K562 (cell line): ENCODE data around the gene ATP5F1D. TPM values are rescaled to one million over a fixed set of nuclear protein-coding genes. Genes with fewer than 3 reads are reported as not detected.

Experiments used
- ATAC-seq: fragments of 200-7000 bp; cut with Tn5 transposase; 3 replicates; pipeline ENCODE4 v1.9.1; 2020; ENCODE audit warnings: moderate library complexity
- BruUV-seq: library from RNA; stranded (reverse); fragments of 400-500 nt; replicated peaks from 2 replicates; lab custom pipeline; 2021; lab: Mats Ljungman, UMichigan
- CTCF ChIA-PET: fragments of 300-600 bp; formaldehyde crosslinking; extraction: SDS; loops from one replicate; lab custom pipeline; 2021; ENCODE audit warnings: low intra/inter-chr PET ratio; lab: Yijun Ruan, JAX
- POLR2A ChIA-PET: fragments of 300-600, 350-650 bp; sonication (Branson Sonifier 250); formaldehyde crosslinking; extraction: SDS; loops from one replicate; lab custom pipeline; 2021; ENCODE audit warnings: antibody characterized with exemption, inconsistent platforms; lab: Yijun Ruan, JAX
- DNase-seq, 4 experiments: peaks; one replicate each; pipeline versions ENCODE4 v3.0.0 to v3.0.0-alpha.2; 2011 to 2018; ENCODE audit warnings: low spot score in 3 of 4, mixed read lengths in 3 of 4; ENCODE audit errors: extremely low read depth in 1 of 4
- FAIRE-seq: peaks from 2 replicates; lab custom pipeline; 2011; peaks lifted over from hg19 to GRCh38; lab: Jason Lieb, UNC
- H2AFZ ChIP-seq: 2 replicates; pipeline ENCODE4 v1.6.0; 2011; ENCODE audit warnings: low read depth, low read length, control low read depth, inconsistent platforms
- H3K27ac ChIP-seq: fragments of 200-600 bp; 3 replicates; pipeline ENCODE4 v1.8.0; 2011; ENCODE audit warnings: low read depth, mild to moderate bottlenecking, control low read depth, inconsistent platforms, low read length, moderate library complexity, mixed read lengths; ENCODE audit errors: extremely low read depth
- H3K27me3 ChIP-seq, 2 experiments: fragments of 300-600 bp in 1 of 2; 2 replicates in 1 of 2; 3 replicates in 1 of 2; pipeline versions ENCODE4 v1.6.0 to v1.8.0; 2011; ENCODE audit warnings: inconsistent platforms in 2 of 2, low read length in 2 of 2, mild to moderate bottlenecking in 1 of 2, mixed read lengths in 1 of 2, moderate library complexity in 1 of 2; ENCODE audit not compliant: control insufficient read depth in 2 of 2, insufficient read depth in 2 of 2
- H3K36me3 ChIP-seq: fragments of 300-600 bp; 3 replicates; pipeline ENCODE4 v1.8.0; 2011; ENCODE audit warnings: mild to moderate bottlenecking, low read length, inconsistent platforms; ENCODE audit not compliant: control insufficient read depth, insufficient read depth
- H3K4me1 ChIP-seq, 2 experiments: fragments of 200-600 bp in 1 of 2; replicated peaks in 1 of 2; 2 replicates in 1 of 2; 3 replicates in 1 of 2; pipeline versions ENCODE4 v1.5.1 to v1.8.0; 2011; ENCODE audit warnings: inconsistent platforms in 2 of 2, low read length in 2 of 2, mild to moderate bottlenecking in 1 of 2, mixed read lengths in 1 of 2, moderate library complexity in 1 of 2; ENCODE audit not compliant: control insufficient read depth in 2 of 2, insufficient read depth in 2 of 2
- H3K4me2 ChIP-seq: 2 replicates; pipeline ENCODE4 v1.6.1; 2011; ENCODE audit warnings: low read length, control low read depth, inconsistent platforms, mixed read lengths; ENCODE audit not compliant: insufficient read depth
- H3K4me3 ChIP-seq: fragments of 200-600 bp; sonication (generic), shearing (Covaris generic); 2 replicates; pipeline ENCODE4 v1.5.1; 2016; ENCODE audit warnings: control low read depth, inconsistent platforms
- H3K79me2 ChIP-seq: fragments of 200-600 bp; 3 replicates; pipeline ENCODE4 v1.8.0; 2011; ENCODE audit warnings: low read length, inconsistent platforms; ENCODE audit not compliant: control insufficient read depth, insufficient read depth
- H3K9ac ChIP-seq, 2 experiments: 2 replicates each; pipeline versions ENCODE4 v1.6.0 to v1.6.1; 2011; ENCODE audit warnings: low read depth in 2 of 2, low read length in 2 of 2, control low read depth in 1 of 2, inconsistent platforms in 1 of 2, mild to moderate bottlenecking in 1 of 2, mixed read lengths in 1 of 2; ENCODE audit not compliant: insufficient read depth in 1 of 2
- H3K9me1 ChIP-seq: one replicate; pipeline ENCODE4 v1.6.0; 2011; ENCODE audit warnings: inconsistent platforms, mild to moderate bottlenecking, low read length, moderate library complexity; ENCODE audit not compliant: control insufficient read depth, insufficient read depth
- H3K9me3 ChIP-seq: replicated peaks from 2 replicates; pipeline ENCODE4 v1.5.1; 2011; ENCODE audit warnings: low read depth, low read length, inconsistent platforms; ENCODE audit not compliant: control insufficient read depth, insufficient read depth
- H4K20me1 ChIP-seq: replicated peaks from 2 replicates; pipeline ENCODE4 v1.6.1; 2011; ENCODE audit warnings: low read length, inconsistent platforms, mixed read lengths; ENCODE audit not compliant: control insufficient read depth, insufficient read depth
- BRCA1 ChIP-seq, 2 experiments: fragments of 450-650 bp in 1 of 2; sonication (generic) in 1 of 2; formaldehyde crosslinking in 1 of 2; IDR thresholded peaks; 2 replicates each; pipeline versions ENCODE4 v1.5.0 to v1.6.1; 2017 to 2020; ENCODE audit warnings: mild to moderate bottlenecking in 1 of 2, missing genetic modification reagents in 1 of 2
- GABPB1 ChIP-seq: sonication (generic); formaldehyde crosslinking; IDR thresholded peaks from 2 replicates; pipeline ENCODE4 v1.8.0; 2022; ENCODE audit warnings: mild to moderate bottlenecking, missing genetic modification reagents
- IRF1 ChIP-seq: sonication (generic); formaldehyde crosslinking; IDR thresholded peaks from 2 replicates; pipeline ENCODE4 v1.8.0; 2022; ENCODE audit warnings: missing genetic modification reagents, mild to moderate bottlenecking, borderline replicate concordance
- KLF13 ChIP-seq: fragments of 450-650 bp; IDR thresholded peaks from 2 replicates; pipeline ENCODE4 v1.6.1; 2016; ENCODE audit warnings: missing genetic modification characterization, low read depth, mild to moderate bottlenecking, missing compliant biosample characterization, moderate library complexity, borderline replicate concordance
- NFIC ChIP-seq: fragments of 450-650 bp; IDR thresholded peaks from 2 replicates; pipeline ENCODE4 v1.6.1; 2017; ENCODE audit warnings: mild to moderate bottlenecking, inconsistent platforms
- POLR2G ChIP-seq: fragments of 200-400 bp; formaldehyde crosslinking; IDR thresholded peaks from 2 replicates; pipeline ENCODE4 v1.6.1; 2017; ENCODE audit warnings: low read depth, mild to moderate bottlenecking, antibody characterized with exemption, low read length, moderate library complexity
- PURB ChIP-seq: sonication (generic); formaldehyde crosslinking; IDR thresholded peaks from 2 replicates; pipeline ENCODE4 v1.9.0; 2021; ENCODE audit warnings: low read depth, mild to moderate bottlenecking, missing genetic modification reagents
- SPI1 ChIP-seq: IDR thresholded peaks from 2 replicates; pipeline ENCODE4 v1.6.1; 2011; ENCODE audit warnings: low read depth, low read length, control low read depth, borderline replicate concordance
- TFAP4 ChIP-seq: sonication (generic); formaldehyde crosslinking; IDR thresholded peaks from 2 replicates; pipeline ENCODE4 v1.8.0; 2022; ENCODE audit warnings: missing genetic modification reagents, mild to moderate bottlenecking, moderate library complexity, borderline replicate concordance
- ZBTB7A ChIP-seq: IDR thresholded peaks from 2 replicates; pipeline ENCODE4 v1.6.1; 2011; ENCODE audit warnings: low read depth, mild to moderate bottlenecking, low read length, moderate library complexity, borderline replicate concordance; ENCODE audit not compliant: control insufficient read depth
- ZNF143 ChIP-seq: sonication (generic); formaldehyde crosslinking; IDR thresholded peaks from 2 replicates; pipeline ENCODE4 v1.9.0; 2022; ENCODE audit warnings: mild to moderate bottlenecking, missing genetic modification reagents
- ZNF217 ChIP-seq: sonication (generic); formaldehyde crosslinking; IDR thresholded peaks from 2 replicates; pipeline ENCODE4 v1.8.0; 2022; ENCODE audit warnings: mild to moderate bottlenecking, missing genetic modification reagents
- WGBS: fragments of 100-300 bp; shearing (Covaris generic); methylation state at CpG from one replicate; pipeline ENCODE4 v1.1.6; 2016; ENCODE audit warnings: low coverage, mixed read lengths; ENCODE audit not compliant: insufficient coverage; ENCODE audit errors: missing lambda C conversion rate; 5-methylcytosine and 5-hydroxymethylcytosine counted together
- in situ Hi-C: fragments of 300-500 bp; cut with MboI; formaldehyde crosslinking; loops from 4 replicates; pipeline ENCODE4 v1.15.0; 2018; ENCODE audit warnings: inconsistent platforms, mixed read lengths
- intact Hi-C: fragments of 100-400 bp; cut with micrococcal nuclease; formaldehyde crosslinking; loops from 2 replicates; pipeline ENCODE4 v1.14.2; 2022
- polyA plus RNA-seq, 8 experiments: library from polyadenylated mRNA; depleted of rRNA in 4 of 8; stranded (reverse) in 5 of 8; unstranded in 3 of 8; fragments of >200 nt; fragmentation: Nextera tagmentation in 2 of 8; fragmentation: Illumina TruSeq in 1 of 8; extraction: Ambion mirVana in 2 of 8; extraction: Trizol in 1 of 8; gene quantifications; 2 replicates each; pipeline versions ENCODE4 v1.2.1 to v1.2.3, GENCODE V29; 2011 to 2014; ENCODE audit warnings: inconsistent platforms in 1 of 8, missing spikeins in 1 of 8
- total RNA-seq, 7 experiments: library from RNA; depleted of rRNA in 6 of 7; stranded (reverse); fragments of >200 nt in 6 of 7; fragmentation: Illumina TruSeq in 2 of 7; extraction: Trizol in 2 of 7; gene quantifications; 2 replicates each; pipeline versions ENCODE4 v1.2.1 to v1.2.3, GENCODE V29; 2011 to 2021; ENCODE audit warnings: low replicate concordance in 1 of 7

ATP5F1D gene
- total and polyA plus RNA-seq, 9 of the 15 experiments (the other 6 are each of a cell fraction or from before 2014, with no cell fraction given), result 3.9 to 409 (median 36.8) TPM

GRCh38 chr19:1216756-1217155 lies 24.8 kb upstream of the ATP5F1D start:
- peaks cover 79% of the 10 kb centered on the region for H3K79me2 ChIP-seq
- 0 out of 2 replicates have a peak, but pooled peaks have one; percentile 23 for TF ChIP-seq ZNF143 (CRISPR knock-in tag)
- TF ChIP-seq NFIC, result no peak
- TF ChIP-seq SPI1, result no peak
- 0 out of 2 replicates have a peak overlapping the region, but pooled peaks have one; percentile 29 for H3K4me2 ChIP-seq
- in situ Hi-C loops (no loop called here), intact Hi-C loops (no loop called here)
- peak overlapping the region in 1 of 2 experiments; percentile 86; a peak in 2 of 4 replicates for H3K9ac ChIP-seq
- H3K9me1 ChIP-seq, result peaks cover 16% of the 10 kb centered on the region
- ChIA-PET CTCF (no interaction called here), POLR2A (interaction anchor here (0.6 to 2.1 kb wide), 7 partner anchors 9 to 236 kb away, joined by 3 to 9 read pairs (median 5); no protein-coding TSS in a partner anchor)
- DNase-seq (no peak), FAIRE-seq (peak; percentile 6), ATAC-seq (no peak)
- 83% methylated on average over 11 of the region's 12 CpGs for WGBS
- peaks cover 75% of the 10 kb centered on the region; the same call in 2 of the 3 replicates for H3K36me3 ChIP-seq
- no peak overlapping the region for H3K4me3 ChIP-seq
- H3K27ac ChIP-seq, result no peak overlapping the region
- no peak overlapping the region for H2AFZ ChIP-seq
- no TSS peak for BruUV-seq
- no peaks in the 10 kb centered on the region for H3K9me3 ChIP-seq
- no peaks in the 10 kb centered on the region for H3K27me3 ChIP-seq
- H3K4me1 ChIP-seq, result peaks cover 16 to 78% of the 10 kb centered on the region in 2 experiments; a peak in 4 of 5 replicates
- peaks cover 61% of the 10 kb centered on the region for H4K20me1 ChIP-seq

GRCh38 chr19:1217366-1217765 lies 24.2 kb upstream of the ATP5F1D start:
- peaks cover 58% of the 10 kb centered on the region for H4K20me1 ChIP-seq
- peaks cover 14% of the 10 kb centered on the region for H3K9me1 ChIP-seq
- no peaks in the 10 kb centered on the region for H3K27me3 ChIP-seq
- no peak for FAIRE-seq
- peaks cover 16 to 81% of the 10 kb centered on the region in 2 experiments; a peak in 4 of 5 replicates for H3K4me1 ChIP-seq
- ATAC-seq, result peak; percentile 70
- POLR2A ChIA-PET, result interaction anchor here (1.1 to 2.1 kb wide), 7 partner anchors 9 to 94 kb away, joined by 3 to 9 read pairs (median 5); partner anchors contain the start of gene CIRBP
- 65% methylated on average over 14 of the region's 15 CpGs for WGBS
- peak overlapping the region in 1 of 2 experiments; percentile 80; a peak in 2 of 4 replicates for H3K9ac ChIP-seq
- H3K4me2 ChIP-seq, result peak overlapping the region; percentile 29
- peaks cover 75% of the 10 kb centered on the region; the same call in 2 of the 3 replicates for H3K36me3 ChIP-seq
- in situ Hi-C loops, result no loop called here
- BruUV-seq, result no TSS peak
- H2AFZ ChIP-seq, result no peak overlapping the region
- CTCF ChIA-PET, result no interaction called here
- intact Hi-C loops, result no loop called here
- no peaks in the 10 kb centered on the region for H3K9me3 ChIP-seq
- H3K27ac ChIP-seq, result 0 out of 3 replicates have a peak overlapping the region, but pooled peaks have one; percentile 31
- peak in 2 of 4 experiments; percentile 46 to 61 for DNase-seq
- peaks cover 75% of the 10 kb centered on the region for H3K79me2 ChIP-seq
- no peak overlapping the region for H3K4me3 ChIP-seq
- no peak for TF ChIP-seq KLF13
- TF ChIP-seq ZBTB7A, result 0 out of 2 replicates have a peak, but pooled peaks have one; percentile 15
- TF ChIP-seq BRCA1 (IDR thresholded peaks at IDR 0.05), result no peak
- no peak for TF ChIP-seq BRCA1 (CRISPR knock-in tag; IDR thresholded peaks at IDR 0.05)
- no peak for TF ChIP-seq ZNF217
- TF ChIP-seq GABPB1 (CRISPR knock-in tag), result no peak
- no peak for TF ChIP-seq PURB
- no peak for TF ChIP-seq IRF1
- peak; percentile 38; the same call in 1 of the 2 replicates for TF ChIP-seq TFAP4 (CRISPR knock-in tag)
- peak; percentile 21 for TF ChIP-seq POLR2G
